HEK293 (cell line): Measurements from ENCODE around the gene SAP130.
A peak's percentile ranks its signal among the peaks of the same experiment; 100 is the strongest.

Source experiments
- CTCF ChIA-PET: fragments of 350-600 bp; formaldehyde crosslinking; extraction: SDS; loops from one replicate; lab custom pipeline; 2021; ENCODE audit warnings: antibody characterized with exemption; lab: Yijun Ruan, JAX
- POLR2A ChIA-PET: fragments of 300-600 bp; formaldehyde crosslinking; extraction: SDS; loops from one replicate; lab custom pipeline; 2020; ENCODE audit warnings: antibody characterized with exemption, inconsistent platforms; lab: Yijun Ruan, JAX
- H3K27ac ChIP-seq: fragments of 200-500 bp; sonication (Bioruptor generic); 2 replicates; pipeline ENCODE4 v1.5.1; 2014; ENCODE audit warnings: low read depth, low read length, control low read depth, inconsistent platforms; ENCODE audit errors: extremely low read depth
- H3K36me3 ChIP-seq, 2 experiments: fragments of 200-500 bp in 1 of 2; sonication (Bioruptor generic) in 1 of 2; 1 replicate in 1 of 2; 2 replicates in 1 of 2; pipeline ENCODE4 v1.5.1; 2014 to 2017; ENCODE audit warnings: inconsistent platforms in 2 of 2, low read length in 2 of 2; ENCODE audit not compliant: control insufficient read depth in 2 of 2, insufficient read depth in 1 of 2
- H3K4me1 ChIP-seq: fragments of 200-500 bp; sonication (Bioruptor generic); 2 replicates; pipeline ENCODE4 v1.5.1; 2014; ENCODE audit warnings: mild to moderate bottlenecking, low read length, inconsistent platforms; ENCODE audit not compliant: control insufficient read depth, insufficient read depth
- H3K4me3 ChIP-seq: 2 replicates; pipeline ENCODE4 v1.5.1; 2011; ENCODE audit warnings: low read depth, mild to moderate bottlenecking, control low read depth, low read length, moderate library complexity
- H3K9me3 ChIP-seq: fragments of 200-500 bp; sonication (Bioruptor generic); 2 replicates; pipeline ENCODE4 v1.5.1; 2014; ENCODE audit warnings: low read depth, low read length, inconsistent platforms; ENCODE audit not compliant: control insufficient read depth, insufficient read depth
- KLF1 ChIP-seq: fragments of 450-650 bp; formaldehyde crosslinking; IDR thresholded peaks from 2 replicates; pipeline ENCODE4 v1.5.1; 2016; ENCODE audit warnings: missing biosample characterization, missing genetic modification characterization
- KLF10 ChIP-seq: fragments of 450-650 bp; IDR thresholded peaks from 2 replicates; pipeline ENCODE4 v1.5.1; 2018; ENCODE audit warnings: missing biosample characterization, mild to moderate bottlenecking, missing genetic modification characterization
- WT1 ChIP-seq: fragments of 450-650 bp; formaldehyde crosslinking; IDR thresholded peaks from 2 replicates; pipeline ENCODE4 v1.5.1; 2016; ENCODE audit warnings: missing biosample characterization, missing genetic modification characterization
- YY1 ChIP-seq: fragments of 450-650 bp; formaldehyde crosslinking; IDR thresholded peaks from 2 replicates; pipeline ENCODE4 v1.5.1; 2018; ENCODE audit warnings: missing biosample characterization, missing genetic modification characterization
- ZBTB20 ChIP-seq: fragments of 450-650 bp; formaldehyde crosslinking; IDR thresholded peaks from 2 replicates; pipeline ENCODE4 v1.5.1; 2016; ENCODE audit warnings: missing biosample characterization, missing genetic modification characterization
- ZBTB48 ChIP-seq: fragments of 450-650 bp; formaldehyde crosslinking; IDR thresholded peaks from 2 replicates; pipeline ENCODE4 v1.5.1; 2016; ENCODE audit warnings: missing biosample characterization, missing genetic modification characterization
- ZEB2 ChIP-seq: fragments of 450-650 bp; formaldehyde crosslinking; IDR thresholded peaks from 2 replicates; pipeline ENCODE4 v1.5.1; 2016; ENCODE audit warnings: missing biosample characterization, missing genetic modification characterization
- ZIC2 ChIP-seq: fragments of 450-650 bp; formaldehyde crosslinking; IDR thresholded peaks from 2 replicates; pipeline ENCODE4 v1.5.1; 2016; ENCODE audit warnings: missing biosample characterization, missing genetic modification characterization
- ZNF248 ChIP-seq: fragments of 450-650 bp; formaldehyde crosslinking; IDR thresholded peaks from 2 replicates; pipeline ENCODE4 v1.5.1; 2017; ENCODE audit warnings: missing biosample characterization, missing genetic modification characterization
- ZNF341 ChIP-seq: fragments of 450-650 bp; formaldehyde crosslinking; IDR thresholded peaks from 2 replicates; pipeline ENCODE4; 2016; ENCODE audit warnings: low read depth, missing biosample characterization, missing genetic modification characterization
- ZNF501 ChIP-seq: fragments of 450-650 bp; formaldehyde crosslinking; IDR thresholded peaks from 2 replicates; pipeline ENCODE4 v1.5.1; 2016; ENCODE audit warnings: missing biosample characterization, missing genetic modification characterization
- ZNF660 ChIP-seq: fragments of 450-650 bp; IDR thresholded peaks from 2 replicates; pipeline ENCODE4 v1.5.1; 2018; ENCODE audit warnings: missing biosample characterization, mild to moderate bottlenecking, missing genetic modification characterization
- ZNF664 ChIP-seq: fragments of 450-650 bp; formaldehyde crosslinking; IDR thresholded peaks from 2 replicates; pipeline ENCODE4 v1.5.1; 2016; ENCODE audit warnings: missing biosample characterization, missing genetic modification characterization
- ZNF843 ChIP-seq: fragments of 450-650 bp; formaldehyde crosslinking; IDR thresholded peaks from 2 replicates; pipeline ENCODE4 v1.5.1; 2016; ENCODE audit warnings: missing biosample characterization, missing genetic modification characterization
- TF ChIP-seq, protein P1 (sequence below): fragments of 450-650 bp; formaldehyde crosslinking; IDR thresholded peaks from 2 replicates; pipeline ENCODE4 v1.5.1; 2016; ENCODE audit warnings: missing biosample characterization, missing genetic modification characterization
- TF ChIP-seq, protein P2 (sequence below): sonication (generic); formaldehyde crosslinking; IDR thresholded peaks from 2 replicates; pipeline ENCODE4 v1.8.1; 2022; ENCODE audit warnings: mild to moderate bottlenecking, moderate library complexity, missing genetic modification reagents
- TF ChIP-seq, protein P3 (sequence below): fragments of 450-650 bp; formaldehyde crosslinking; IDR thresholded peaks from 2 replicates; pipeline ENCODE4 v1.5.1; 2016; ENCODE audit warnings: missing biosample characterization, missing genetic modification characterization
- TF ChIP-seq, protein P4 (sequence below): fragments of 450-650 bp; formaldehyde crosslinking; IDR thresholded peaks from 2 replicates; pipeline ENCODE4 v1.5.1; 2016; ENCODE audit warnings: missing biosample characterization, missing genetic modification characterization
- TF ChIP-seq, protein P5 (sequence below): fragments of 450-650 bp; formaldehyde crosslinking; IDR thresholded peaks from 2 replicates; pipeline ENCODE4 v1.5.1; 2016; ENCODE audit warnings: missing biosample characterization, missing genetic modification characterization
- TF ChIP-seq, protein P6 (sequence below): fragments of 450-650 bp; formaldehyde crosslinking; IDR thresholded peaks from 2 replicates; pipeline ENCODE4 v1.5.1; 2016; ENCODE audit warnings: missing biosample characterization, missing genetic modification characterization
- TF ChIP-seq, protein P7 (sequence below): fragments of 450-650 bp; formaldehyde crosslinking; IDR thresholded peaks from 2 replicates; pipeline ENCODE4 v1.5.1; 2016; ENCODE audit warnings: missing biosample characterization, missing genetic modification characterization
- TF ChIP-seq, protein P8 (sequence below): fragments of 450-650 bp; formaldehyde crosslinking; IDR thresholded peaks from 2 replicates; pipeline ENCODE4 v1.5.1; 2016; ENCODE audit warnings: missing biosample characterization, missing genetic modification characterization

Gene SAP130

DNA sequence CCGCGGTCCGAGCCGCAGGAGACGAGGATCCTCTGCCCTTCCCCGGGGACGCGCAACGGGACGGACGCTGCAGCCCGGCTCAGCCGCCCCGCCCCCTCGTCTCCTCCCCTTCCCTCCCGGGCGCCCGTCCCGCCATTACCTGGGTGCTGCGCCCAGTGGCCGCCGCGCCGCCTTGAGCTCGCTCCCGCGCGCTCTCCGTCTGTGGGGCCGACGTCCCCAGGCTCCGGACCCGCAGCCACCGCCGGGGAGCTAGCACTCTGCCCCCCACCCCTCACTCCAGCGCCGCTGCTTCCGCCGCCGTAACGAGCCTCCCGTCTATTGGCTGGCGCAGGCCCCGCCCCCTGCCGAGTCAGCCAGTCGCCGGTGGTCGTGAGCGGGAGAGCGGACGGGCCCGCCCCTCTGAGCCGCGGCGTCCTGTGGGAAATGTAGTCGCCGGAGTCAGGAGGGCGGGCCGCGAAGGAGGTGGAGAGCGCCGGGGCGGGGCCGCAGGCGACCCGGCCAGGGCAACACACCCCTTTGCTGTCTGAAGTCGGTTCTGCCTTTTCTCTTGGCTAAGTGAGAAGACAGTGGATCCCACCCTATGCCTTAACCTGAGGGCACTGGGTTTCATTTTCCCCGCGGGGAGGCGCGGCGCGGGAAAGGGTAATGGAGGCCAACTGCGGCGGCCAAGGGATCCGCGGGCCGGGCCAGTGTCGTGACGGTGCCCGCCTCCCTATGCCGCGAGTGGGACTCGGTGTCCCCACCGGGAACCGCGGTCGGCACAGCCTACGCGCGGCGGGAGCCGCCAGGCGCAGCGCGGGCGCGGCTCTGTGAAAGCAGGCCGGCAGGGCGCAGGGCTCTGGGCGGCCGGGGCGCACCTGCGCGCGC is at the start of gene SAP130:
Gene SAP130 (minus strand): TSS at position 259 of the 867 bp plus-strand sequence. CDS start 1,767 bp downstream, outside the sequence.
- ChIA-PET CTCF (interaction anchor here (0.6 to 1.8 kb wide), 2 partner anchors 63 to 77 kb away, joined by 3 to 4 read pairs; partner anchors contain the start of gene UGGT1), POLR2A (interaction anchor here (0.5 to 1.3 kb wide), 4 partner anchors 63 to 169 kb away, joined by 3 to 14 read pairs (median 5); partner anchors contain the start of gene UGGT1)
- peak within 1 kb of the TSS; percentile 83 for H3K27ac ChIP-seq
- H3K4me1 ChIP-seq: 0 out of 2 replicates have a peak, but pooled peaks cover 3% of the 10 kb centered on the region
- peak within 1 kb of the TSS; percentile 99 for H3K4me3 ChIP-seq
- H3K36me3 ChIP-seq: peaks cover 8 to 16% of the 10 kb centered on the region in 2 experiments; a peak in 2 of 3 replicates
- no peaks in the 10 kb centered on the region for H3K9me3 ChIP-seq
- TF ChIP-seq, protein P1, sequence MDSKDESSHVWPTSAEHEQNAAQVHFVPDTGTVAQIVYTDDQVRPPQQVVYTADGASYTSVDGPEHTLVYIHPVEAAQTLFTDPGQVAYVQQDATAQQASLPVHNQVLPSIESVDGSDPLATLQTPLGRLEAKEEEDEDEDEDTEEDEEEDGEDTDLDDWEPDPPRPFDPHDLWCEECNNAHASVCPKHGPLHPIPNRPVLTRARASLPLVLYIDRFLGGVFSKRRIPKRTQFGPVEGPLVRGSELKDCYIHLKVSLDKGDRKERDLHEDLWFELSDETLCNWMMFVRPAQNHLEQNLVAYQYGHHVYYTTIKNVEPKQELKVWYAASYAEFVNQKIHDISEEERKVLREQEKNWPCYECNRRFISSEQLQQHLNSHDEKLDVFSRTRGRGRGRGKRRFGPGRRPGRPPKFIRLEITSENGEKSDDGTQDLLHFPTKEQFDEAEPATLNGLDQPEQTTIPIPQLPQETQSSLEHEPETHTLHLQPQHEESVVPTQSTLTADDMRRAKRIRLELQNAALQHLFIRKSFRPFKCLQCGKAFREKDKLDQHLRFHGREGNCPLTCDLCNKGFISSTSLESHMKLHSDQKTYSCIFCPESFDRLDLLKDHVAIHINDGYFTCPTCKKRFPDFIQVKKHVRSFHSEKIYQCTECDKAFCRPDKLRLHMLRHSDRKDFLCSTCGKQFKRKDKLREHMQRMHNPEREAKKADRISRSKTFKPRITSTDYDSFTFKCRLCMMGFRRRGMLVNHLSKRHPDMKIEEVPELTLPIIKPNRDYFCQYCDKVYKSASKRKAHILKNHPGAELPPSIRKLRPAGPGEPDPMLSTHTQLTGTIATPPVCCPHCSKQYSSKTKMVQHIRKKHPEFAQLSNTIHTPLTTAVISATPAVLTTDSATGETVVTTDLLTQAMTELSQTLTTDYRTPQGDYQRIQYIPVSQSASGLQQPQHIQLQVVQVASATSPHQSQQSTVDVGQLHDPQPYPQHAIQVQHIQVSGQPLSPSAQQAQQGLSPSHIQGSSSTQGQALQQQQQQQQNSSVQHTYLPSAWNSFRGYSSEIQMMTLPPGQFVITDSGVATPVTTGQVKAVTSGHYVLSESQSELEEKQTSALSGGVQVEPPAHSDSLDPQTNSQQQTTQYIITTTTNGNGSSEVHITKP (tag by site-specific recombination): peak; percentile 90
- no peak for TF ChIP-seq ZNF843 (tag by site-specific recombination)
- TF ChIP-seq ZBTB48 (tag by site-specific recombination): peak; percentile 52
- TF ChIP-seq ZEB2 (tag by site-specific recombination): peak; percentile 24
- TF ChIP-seq, protein P2, sequence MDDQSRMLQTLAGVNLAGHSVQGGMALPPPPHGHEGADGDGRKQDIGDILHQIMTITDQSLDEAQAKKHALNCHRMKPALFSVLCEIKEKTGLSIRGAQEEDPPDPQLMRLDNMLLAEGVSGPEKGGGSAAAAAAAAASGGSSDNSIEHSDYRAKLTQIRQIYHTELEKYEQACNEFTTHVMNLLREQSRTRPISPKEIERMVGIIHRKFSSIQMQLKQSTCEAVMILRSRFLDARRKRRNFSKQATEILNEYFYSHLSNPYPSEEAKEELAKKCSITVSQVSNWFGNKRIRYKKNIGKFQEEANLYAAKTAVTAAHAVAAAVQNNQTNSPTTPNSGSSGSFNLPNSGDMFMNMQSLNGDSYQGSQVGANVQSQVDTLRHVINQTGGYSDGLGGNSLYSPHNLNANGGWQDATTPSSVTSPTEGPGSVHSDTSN (CRISPR knock-in tag): peak; percentile 51; the same call in 1 of the 2 replicates
- TF ChIP-seq KLF1 (tag by site-specific recombination): peak; percentile 52; the same call in 1 of the 2 replicates
- peak; percentile 69 for TF ChIP-seq ZNF341 (tag by site-specific recombination)
- TF ChIP-seq, protein P3, sequence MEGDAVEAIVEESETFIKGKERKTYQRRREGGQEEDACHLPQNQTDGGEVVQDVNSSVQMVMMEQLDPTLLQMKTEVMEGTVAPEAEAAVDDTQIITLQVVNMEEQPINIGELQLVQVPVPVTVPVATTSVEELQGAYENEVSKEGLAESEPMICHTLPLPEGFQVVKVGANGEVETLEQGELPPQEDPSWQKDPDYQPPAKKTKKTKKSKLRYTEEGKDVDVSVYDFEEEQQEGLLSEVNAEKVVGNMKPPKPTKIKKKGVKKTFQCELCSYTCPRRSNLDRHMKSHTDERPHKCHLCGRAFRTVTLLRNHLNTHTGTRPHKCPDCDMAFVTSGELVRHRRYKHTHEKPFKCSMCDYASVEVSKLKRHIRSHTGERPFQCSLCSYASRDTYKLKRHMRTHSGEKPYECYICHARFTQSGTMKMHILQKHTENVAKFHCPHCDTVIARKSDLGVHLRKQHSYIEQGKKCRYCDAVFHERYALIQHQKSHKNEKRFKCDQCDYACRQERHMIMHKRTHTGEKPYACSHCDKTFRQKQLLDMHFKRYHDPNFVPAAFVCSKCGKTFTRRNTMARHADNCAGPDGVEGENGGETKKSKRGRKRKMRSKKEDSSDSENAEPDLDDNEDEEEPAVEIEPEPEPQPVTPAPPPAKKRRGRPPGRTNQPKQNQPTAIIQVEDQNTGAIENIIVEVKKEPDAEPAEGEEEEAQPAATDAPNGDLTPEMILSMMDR (tag by site-specific recombination): peak; percentile 63
- TF ChIP-seq, protein P4, sequence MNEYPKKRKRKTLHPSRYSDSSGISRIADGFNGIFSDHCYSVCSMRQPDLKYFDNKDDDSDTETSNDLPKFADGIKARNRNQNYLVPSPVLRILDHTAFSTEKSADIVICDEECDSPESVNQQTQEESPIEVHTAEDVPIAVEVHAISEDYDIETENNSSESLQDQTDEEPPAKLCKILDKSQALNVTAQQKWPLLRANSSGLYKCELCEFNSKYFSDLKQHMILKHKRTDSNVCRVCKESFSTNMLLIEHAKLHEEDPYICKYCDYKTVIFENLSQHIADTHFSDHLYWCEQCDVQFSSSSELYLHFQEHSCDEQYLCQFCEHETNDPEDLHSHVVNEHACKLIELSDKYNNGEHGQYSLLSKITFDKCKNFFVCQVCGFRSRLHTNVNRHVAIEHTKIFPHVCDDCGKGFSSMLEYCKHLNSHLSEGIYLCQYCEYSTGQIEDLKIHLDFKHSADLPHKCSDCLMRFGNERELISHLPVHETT (tag by site-specific recombination): no peak
- TF ChIP-seq WT1 (tag by site-specific recombination): no peak
- no peak for TF ChIP-seq ZNF248 (tag by site-specific recombination)
- TF ChIP-seq, protein P5, sequence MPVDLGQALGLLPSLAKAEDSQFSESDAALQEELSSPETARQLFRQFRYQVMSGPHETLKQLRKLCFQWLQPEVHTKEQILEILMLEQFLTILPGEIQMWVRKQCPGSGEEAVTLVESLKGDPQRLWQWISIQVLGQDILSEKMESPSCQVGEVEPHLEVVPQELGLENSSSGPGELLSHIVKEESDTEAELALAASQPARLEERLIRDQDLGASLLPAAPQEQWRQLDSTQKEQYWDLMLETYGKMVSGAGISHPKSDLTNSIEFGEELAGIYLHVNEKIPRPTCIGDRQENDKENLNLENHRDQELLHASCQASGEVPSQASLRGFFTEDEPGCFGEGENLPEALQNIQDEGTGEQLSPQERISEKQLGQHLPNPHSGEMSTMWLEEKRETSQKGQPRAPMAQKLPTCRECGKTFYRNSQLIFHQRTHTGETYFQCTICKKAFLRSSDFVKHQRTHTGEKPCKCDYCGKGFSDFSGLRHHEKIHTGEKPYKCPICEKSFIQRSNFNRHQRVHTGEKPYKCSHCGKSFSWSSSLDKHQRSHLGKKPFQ: peak; percentile 56; the same call in 1 of the 2 replicates
- 0 out of 2 replicates have a peak, but pooled peaks have one; percentile 25 for TF ChIP-seq ZNF501
- peak; percentile 42; the same call in 1 of the 2 replicates for TF ChIP-seq ZBTB20 (tag by site-specific recombination)
- 0 out of 2 replicates have a peak, but pooled peaks have one; percentile 67 for TF ChIP-seq ZNF660 (tag by site-specific recombination)
- TF ChIP-seq, protein P6, sequence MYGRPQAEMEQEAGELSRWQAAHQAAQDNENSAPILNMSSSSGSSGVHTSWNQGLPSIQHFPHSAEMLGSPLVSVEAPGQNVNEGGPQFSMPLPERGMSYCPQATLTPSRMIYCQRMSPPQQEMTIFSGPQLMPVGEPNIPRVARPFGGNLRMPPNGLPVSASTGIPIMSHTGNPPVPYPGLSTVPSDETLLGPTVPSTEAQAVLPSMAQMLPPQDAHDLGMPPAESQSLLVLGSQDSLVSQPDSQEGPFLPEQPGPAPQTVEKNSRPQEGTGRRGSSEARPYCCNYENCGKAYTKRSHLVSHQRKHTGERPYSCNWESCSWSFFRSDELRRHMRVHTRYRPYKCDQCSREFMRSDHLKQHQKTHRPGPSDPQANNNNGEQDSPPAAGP (tag by site-specific recombination): 0 out of 2 replicates have a peak, but pooled peaks have one; percentile 20
- peak; percentile 39 for TF ChIP-seq YY1
- TF ChIP-seq KLF10 (tag by site-specific recombination): peak; percentile 89
- TF ChIP-seq ZNF664 (tag by site-specific recombination): no peak
- TF ChIP-seq, protein P7, sequence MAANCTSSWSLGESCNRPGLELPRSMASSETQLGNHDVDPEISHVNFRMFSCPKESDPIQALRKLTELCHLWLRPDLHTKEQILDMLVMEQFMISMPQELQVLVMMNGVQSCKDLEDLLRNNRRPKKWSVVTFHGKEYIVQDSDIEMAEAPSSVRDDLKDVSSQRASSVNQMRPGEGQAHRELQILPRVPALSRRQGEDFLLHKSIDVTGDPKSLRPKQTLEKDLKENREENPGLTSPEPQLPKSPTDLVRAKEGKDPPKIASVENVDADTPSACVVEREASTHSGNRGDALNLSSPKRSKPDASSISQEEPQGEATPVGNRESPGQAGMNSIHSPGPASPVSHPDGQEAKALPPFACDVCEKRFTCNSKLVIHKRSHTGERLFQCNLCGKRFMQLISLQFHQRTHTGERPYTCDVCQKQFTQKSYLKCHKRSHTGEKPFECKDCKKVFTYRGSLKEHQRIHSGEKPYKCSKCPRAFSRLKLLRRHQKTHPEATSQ: peak; percentile 60; the same call in 1 of the 2 replicates
- TF ChIP-seq ZIC2: no peak; the same call in 1 of the 2 replicates
- TF ChIP-seq, protein P8, sequence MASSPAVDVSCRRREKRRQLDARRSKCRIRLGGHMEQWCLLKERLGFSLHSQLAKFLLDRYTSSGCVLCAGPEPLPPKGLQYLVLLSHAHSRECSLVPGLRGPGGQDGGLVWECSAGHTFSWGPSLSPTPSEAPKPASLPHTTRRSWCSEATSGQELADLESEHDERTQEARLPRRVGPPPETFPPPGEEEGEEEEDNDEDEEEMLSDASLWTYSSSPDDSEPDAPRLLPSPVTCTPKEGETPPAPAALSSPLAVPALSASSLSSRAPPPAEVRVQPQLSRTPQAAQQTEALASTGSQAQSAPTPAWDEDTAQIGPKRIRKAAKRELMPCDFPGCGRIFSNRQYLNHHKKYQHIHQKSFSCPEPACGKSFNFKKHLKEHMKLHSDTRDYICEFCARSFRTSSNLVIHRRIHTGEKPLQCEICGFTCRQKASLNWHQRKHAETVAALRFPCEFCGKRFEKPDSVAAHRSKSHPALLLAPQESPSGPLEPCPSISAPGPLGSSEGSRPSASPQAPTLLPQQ: peak; percentile 39; the same call in 1 of the 2 replicates
